ENCODE data around the gene CAMK1G.

DNA sequence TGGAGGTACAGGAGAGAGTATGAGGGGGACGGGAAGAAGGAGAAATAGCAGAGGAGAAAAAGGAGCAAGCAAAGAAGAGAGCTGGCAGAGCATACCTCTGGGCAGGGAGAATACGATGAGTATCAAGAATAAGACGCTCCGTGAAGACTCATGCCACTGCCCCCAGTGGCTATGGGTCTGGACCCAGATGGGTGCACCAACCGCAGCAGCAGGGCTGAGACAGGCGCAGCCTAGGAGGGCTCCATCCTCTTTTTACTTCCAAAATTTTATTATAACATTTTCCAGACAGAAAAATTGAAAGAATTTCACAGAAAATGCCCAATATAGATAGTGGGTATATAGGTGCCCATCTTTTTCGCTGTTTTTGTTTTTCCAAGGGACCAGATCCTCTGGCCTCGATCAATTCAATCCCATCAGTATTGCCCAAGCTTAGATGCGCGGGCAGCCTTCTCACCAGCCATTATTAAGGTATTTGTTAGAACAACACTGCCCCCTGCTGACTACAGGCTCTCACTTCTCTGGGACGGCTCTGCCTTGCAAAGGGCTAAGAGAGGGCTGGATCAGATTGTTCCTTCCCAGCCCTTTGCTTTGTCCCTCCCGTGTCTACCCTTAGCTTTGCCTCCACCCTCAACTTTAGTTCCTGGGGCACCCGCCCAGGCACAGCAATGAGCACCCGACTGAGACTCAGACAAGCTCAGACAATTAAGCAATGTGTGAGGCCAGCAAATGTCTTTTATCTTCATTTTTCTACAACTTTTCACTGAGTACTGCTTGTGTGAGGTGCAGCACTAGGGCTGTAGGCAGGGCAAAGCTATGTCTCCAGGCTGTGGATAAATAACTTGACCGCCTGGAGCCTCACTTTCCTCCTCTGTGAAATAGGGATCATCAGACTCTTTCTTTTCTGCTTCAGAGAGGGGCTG, 17.5 kb upstream of the CAMK1G start:
- TF ChIP-seq, protein P1, sequence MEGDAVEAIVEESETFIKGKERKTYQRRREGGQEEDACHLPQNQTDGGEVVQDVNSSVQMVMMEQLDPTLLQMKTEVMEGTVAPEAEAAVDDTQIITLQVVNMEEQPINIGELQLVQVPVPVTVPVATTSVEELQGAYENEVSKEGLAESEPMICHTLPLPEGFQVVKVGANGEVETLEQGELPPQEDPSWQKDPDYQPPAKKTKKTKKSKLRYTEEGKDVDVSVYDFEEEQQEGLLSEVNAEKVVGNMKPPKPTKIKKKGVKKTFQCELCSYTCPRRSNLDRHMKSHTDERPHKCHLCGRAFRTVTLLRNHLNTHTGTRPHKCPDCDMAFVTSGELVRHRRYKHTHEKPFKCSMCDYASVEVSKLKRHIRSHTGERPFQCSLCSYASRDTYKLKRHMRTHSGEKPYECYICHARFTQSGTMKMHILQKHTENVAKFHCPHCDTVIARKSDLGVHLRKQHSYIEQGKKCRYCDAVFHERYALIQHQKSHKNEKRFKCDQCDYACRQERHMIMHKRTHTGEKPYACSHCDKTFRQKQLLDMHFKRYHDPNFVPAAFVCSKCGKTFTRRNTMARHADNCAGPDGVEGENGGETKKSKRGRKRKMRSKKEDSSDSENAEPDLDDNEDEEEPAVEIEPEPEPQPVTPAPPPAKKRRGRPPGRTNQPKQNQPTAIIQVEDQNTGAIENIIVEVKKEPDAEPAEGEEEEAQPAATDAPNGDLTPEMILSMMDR (IDR thresholded peaks at IDR 0.05): peak; percentile 75
- TF ChIP-seq EZH2 (IDR thresholded peaks at IDR 0.05; ENCODE audit: borderline replicate concordance, insufficient read depth, low read depth, low read length, poor library complexity, severe bottlenecking): no peak
